Lower leg skin (tissue), 3 donors: ENCODE results near the gene RHOU.

Experiments
- POLR2A ChIP-seq, 2 donors: fragments of 450-650 bp; IDR thresholded peaks; one replicate each; pipeline ENCODE4 v1.6.1; 2016 to 2017; ENCODE audit warnings: antibody characterized with exemption in 2 of 2, mild to moderate bottlenecking in 1 of 2, moderate library complexity in 1 of 2
- TF ChIP-seq, protein P1 (sequence below), 3 donors: fragments of 450-650 bp; IDR thresholded peaks; one replicate each; pipeline ENCODE4 v1.5.1; 2016; ENCODE audit warnings: antibody characterized with exemption in 3 of 3, mild to moderate bottlenecking in 3 of 3, moderate library complexity in 2 of 3

DNA sequence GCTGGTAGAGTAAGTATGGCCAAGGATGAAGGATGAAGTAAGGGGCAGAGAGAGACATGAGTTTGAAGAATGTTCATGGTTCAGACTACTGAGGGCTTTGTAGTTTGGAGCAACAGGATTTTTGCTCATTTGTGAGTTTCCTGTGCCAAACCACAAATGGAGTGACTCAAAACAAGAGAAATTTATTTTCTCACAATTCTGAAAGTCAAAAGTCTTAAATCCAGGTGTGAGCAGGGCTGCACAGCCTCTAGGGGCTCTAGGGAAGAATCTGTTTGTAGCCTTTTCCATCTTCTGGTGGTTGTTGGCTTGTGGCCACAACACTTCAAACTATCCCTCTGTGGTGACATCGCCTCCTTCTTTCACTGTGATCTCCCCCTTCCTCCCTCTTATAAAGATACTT, 58.9 kb downstream of the RHOU start:
- TF ChIP-seq, protein P1, sequence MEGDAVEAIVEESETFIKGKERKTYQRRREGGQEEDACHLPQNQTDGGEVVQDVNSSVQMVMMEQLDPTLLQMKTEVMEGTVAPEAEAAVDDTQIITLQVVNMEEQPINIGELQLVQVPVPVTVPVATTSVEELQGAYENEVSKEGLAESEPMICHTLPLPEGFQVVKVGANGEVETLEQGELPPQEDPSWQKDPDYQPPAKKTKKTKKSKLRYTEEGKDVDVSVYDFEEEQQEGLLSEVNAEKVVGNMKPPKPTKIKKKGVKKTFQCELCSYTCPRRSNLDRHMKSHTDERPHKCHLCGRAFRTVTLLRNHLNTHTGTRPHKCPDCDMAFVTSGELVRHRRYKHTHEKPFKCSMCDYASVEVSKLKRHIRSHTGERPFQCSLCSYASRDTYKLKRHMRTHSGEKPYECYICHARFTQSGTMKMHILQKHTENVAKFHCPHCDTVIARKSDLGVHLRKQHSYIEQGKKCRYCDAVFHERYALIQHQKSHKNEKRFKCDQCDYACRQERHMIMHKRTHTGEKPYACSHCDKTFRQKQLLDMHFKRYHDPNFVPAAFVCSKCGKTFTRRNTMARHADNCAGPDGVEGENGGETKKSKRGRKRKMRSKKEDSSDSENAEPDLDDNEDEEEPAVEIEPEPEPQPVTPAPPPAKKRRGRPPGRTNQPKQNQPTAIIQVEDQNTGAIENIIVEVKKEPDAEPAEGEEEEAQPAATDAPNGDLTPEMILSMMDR (IDR thresholded peaks at IDR 0.05): no peak
- TF ChIP-seq POLR2A (IDR thresholded peaks at IDR 0.05): no peak
